Measurements from ENCODE around the gene ULK1. TPM values are rescaled to one million over a fixed set of nuclear protein-coding genes. Genes with fewer than 3 reads are reported as not detected.

Gene ULK1
- total RNA-seq, 2 donors from 2014 or later, result 23.2 to 40.6 TPM

DNA sequence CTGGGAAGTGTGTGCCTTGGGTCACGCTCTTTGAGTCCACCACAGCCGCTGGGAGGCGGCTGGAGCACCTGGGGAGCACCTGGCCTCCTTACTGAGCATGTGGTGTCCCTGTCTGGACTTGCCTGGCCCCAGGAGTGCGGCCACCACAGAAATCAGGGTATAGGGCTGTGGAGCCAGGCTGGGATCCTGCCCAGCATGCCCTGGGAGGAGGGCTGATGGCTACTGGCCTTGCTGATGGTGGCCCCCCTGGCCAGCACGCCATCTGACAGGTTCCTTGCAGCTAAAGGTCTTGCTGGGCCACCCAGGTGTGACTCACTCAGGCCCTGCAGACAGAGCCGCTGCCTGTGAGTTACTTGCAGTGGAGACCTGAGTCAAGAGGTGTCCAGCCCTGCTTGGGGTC, 6.0 kb downstream of the ULK1 start:
- Histone ChIP-seq H3K27me3 (replicated peaks; ENCODE audit: insufficient read depth) (no peaks in the 10 kb centered on the region), H3K4me1 (ENCODE audit: control insufficient read depth in 1 of 2, low read depth in 2 of 2) (peaks cover 17 to 41% of the 10 kb centered on the region in 2 donors), H3K36me3 (peaks cover 7% of the 10 kb centered on the region), H3K4me3 (no peak overlapping the region), H3K9me3 (no peaks in the 10 kb centered on the region), H3K27ac (no peak overlapping the region)
- TF ChIP-seq, protein P1, sequence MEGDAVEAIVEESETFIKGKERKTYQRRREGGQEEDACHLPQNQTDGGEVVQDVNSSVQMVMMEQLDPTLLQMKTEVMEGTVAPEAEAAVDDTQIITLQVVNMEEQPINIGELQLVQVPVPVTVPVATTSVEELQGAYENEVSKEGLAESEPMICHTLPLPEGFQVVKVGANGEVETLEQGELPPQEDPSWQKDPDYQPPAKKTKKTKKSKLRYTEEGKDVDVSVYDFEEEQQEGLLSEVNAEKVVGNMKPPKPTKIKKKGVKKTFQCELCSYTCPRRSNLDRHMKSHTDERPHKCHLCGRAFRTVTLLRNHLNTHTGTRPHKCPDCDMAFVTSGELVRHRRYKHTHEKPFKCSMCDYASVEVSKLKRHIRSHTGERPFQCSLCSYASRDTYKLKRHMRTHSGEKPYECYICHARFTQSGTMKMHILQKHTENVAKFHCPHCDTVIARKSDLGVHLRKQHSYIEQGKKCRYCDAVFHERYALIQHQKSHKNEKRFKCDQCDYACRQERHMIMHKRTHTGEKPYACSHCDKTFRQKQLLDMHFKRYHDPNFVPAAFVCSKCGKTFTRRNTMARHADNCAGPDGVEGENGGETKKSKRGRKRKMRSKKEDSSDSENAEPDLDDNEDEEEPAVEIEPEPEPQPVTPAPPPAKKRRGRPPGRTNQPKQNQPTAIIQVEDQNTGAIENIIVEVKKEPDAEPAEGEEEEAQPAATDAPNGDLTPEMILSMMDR (IDR thresholded peaks at IDR 0.05), result no peak
- no peak for ATAC-seq (ENCODE audit: insufficient number of reproducible peaks, low FRiP score, low read depth)
- DNase-seq (ENCODE audit: low spot score), result no peak

DNA sequence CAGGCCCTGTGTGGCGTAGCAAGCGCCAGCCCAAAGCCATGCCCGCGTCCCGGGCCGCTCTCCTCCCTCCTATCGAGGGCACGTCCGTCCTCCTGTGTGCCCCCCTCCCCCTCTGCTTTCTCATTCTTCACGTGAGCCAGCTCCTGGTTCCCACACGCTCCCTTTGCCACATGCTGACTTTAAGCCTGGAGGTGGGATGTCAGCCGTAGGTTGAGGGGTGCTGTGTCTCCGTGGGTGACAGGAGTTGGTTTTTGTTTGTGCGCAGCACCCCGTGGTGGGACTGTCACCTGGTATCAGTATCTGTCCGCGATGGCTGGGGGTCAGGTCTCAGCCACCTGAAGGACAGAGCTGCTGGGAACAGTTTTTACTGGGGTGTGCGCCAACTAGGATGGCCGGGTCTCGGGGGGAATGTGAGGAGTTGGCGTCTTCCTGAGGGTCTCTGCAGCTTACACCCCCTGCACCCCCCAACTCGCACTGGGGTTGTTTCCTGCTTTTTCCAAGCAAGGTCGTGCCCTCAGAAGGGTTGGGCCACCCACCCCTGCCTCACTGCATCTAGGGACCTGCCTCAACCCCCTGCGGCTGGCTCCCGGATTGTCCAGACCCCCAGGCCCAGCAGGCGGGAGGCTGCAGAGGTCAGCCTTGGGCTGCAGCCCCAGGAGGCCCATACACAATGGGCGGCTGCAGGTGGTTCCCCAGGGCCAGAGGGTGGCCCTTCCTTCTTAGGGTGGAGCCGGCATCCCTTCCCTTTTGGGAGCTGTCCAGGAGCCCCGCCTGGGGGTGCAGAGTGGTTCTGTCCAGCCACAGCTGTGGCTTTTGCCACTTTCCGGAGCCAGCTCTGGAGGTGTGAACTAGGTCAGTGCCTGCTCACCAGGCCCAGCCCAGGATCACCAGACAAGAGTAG, 7.3 kb downstream of the ULK1 start:
- TF ChIP-seq, protein P1 (IDR thresholded peaks at IDR 0.05), result no peak
- Histone ChIP-seq H3K4me1 (ENCODE audit: control insufficient read depth in 1 of 2, low read depth in 2 of 2) (peaks cover 17 to 43% of the 10 kb centered on the region in 2 donors), H3K27me3 (replicated peaks; ENCODE audit: insufficient read depth) (no peaks in the 10 kb centered on the region), H3K36me3 (peaks cover 9% of the 10 kb centered on the region), H3K4me3 (no peak overlapping the region), H3K27ac (no peak overlapping the region), H3K9me3 (no peaks in the 10 kb centered on the region)
- ATAC-seq (ENCODE audit: insufficient number of reproducible peaks, low FRiP score, low read depth), result no peak
- no peak for DNase-seq (ENCODE audit: low spot score)

GRCh38 chr12:131902332-131903241, 8.2 kb downstream of the ULK1 start:
- no peak for DNase-seq (ENCODE audit: low spot score)
- Histone ChIP-seq H3K27me3 (replicated peaks; ENCODE audit: insufficient read depth) (no peaks in the 10 kb centered on the region), H3K4me3 (no peak overlapping the region), H3K4me1 (ENCODE audit: control insufficient read depth in 1 of 2, low read depth in 2 of 2) (peaks cover 13 to 34% of the 10 kb centered on the region in 2 donors), H3K36me3 (peaks cover 16% of the 10 kb centered on the region), H3K9me3 (no peaks in the 10 kb centered on the region), H3K27ac (no peak overlapping the region)
- no peak for ATAC-seq (ENCODE audit: insufficient number of reproducible peaks, low FRiP score, low read depth)
- TF ChIP-seq, protein P1 (IDR thresholded peaks at IDR 0.05), result no peak

GRCh38 chr12:131903270-131904255, 9.1 kb downstream of the ULK1 start:
- H3K27me3 ChIP-seq (replicated peaks; ENCODE audit: insufficient read depth), result no peaks in the 10 kb centered on the region
- H3K4me1 ChIP-seq (ENCODE audit: control insufficient read depth in 1 of 2, low read depth in 2 of 2), result peaks cover 13 to 33% of the 10 kb centered on the region in 2 donors
- no peak overlapping the region for H3K4me3 ChIP-seq
- H3K36me3 ChIP-seq, result peaks cover 19% of the 10 kb centered on the region
- H3K27ac ChIP-seq, result no peak overlapping the region
- ATAC-seq (ENCODE audit: insufficient number of reproducible peaks, low FRiP score, low read depth) (no peak), DNase-seq (ENCODE audit: low spot score) (no peak)
- H3K9me3 ChIP-seq, result no peaks in the 10 kb centered on the region
- TF ChIP-seq, protein P1 (IDR thresholded peaks at IDR 0.05), result no peak

Data from thoracic aorta (tissue), 2 donors.